Muscle layer of colon (tissue), 2 donors: ENCODE data around the gene COPG1.
A peak's percentile ranks its signal among the peaks of the same experiment; 100 is the strongest.

Experiments used
- H3K27ac ChIP-seq: one replicate; pipeline ENCODE4 v1.7.0; 2013; ENCODE audit warnings: low read depth, mild to moderate bottlenecking, low read length, moderate library complexity
- H3K27me3 ChIP-seq, 2 donors: one replicate each; pipeline ENCODE4 v1.7.0; 2013; ENCODE audit warnings: low read length in 2 of 2, mild to moderate bottlenecking in 2 of 2; ENCODE audit not compliant: insufficient read depth in 2 of 2, control insufficient read depth in 1 of 2
- H3K36me3 ChIP-seq: one replicate; pipeline ENCODE4 v1.7.0; 2013; ENCODE audit warnings: mild to moderate bottlenecking, low read length; ENCODE audit not compliant: insufficient read depth
- H3K4me1 ChIP-seq: one replicate; pipeline ENCODE4 v1.7.0; 2013; ENCODE audit warnings: mild to moderate bottlenecking, low read length; ENCODE audit not compliant: insufficient read depth
- H3K4me3 ChIP-seq, 2 donors: one replicate each; pipeline ENCODE4 v1.7.0; 2013; ENCODE audit warnings: low read length in 2 of 2, low read depth in 1 of 2, mild to moderate bottlenecking in 1 of 2, moderate library complexity in 1 of 2
- H3K9ac ChIP-seq: one replicate; pipeline ENCODE4 v1.7.0; 2013; ENCODE audit warnings: low read length
- H3K9me3 ChIP-seq: one replicate; pipeline ENCODE4 v1.7.0; 2013; ENCODE audit warnings: mild to moderate bottlenecking, low read length
- donor health status: abdominal sarcoma.
- donor health status: Adenocarcinoma of cecum.

The COPG1 gene

GRCh38 chr3:129310111-129311011, 61.0 kb downstream of the COPG1 start:
- H3K36me3 ChIP-seq = no peaks in the 10 kb centered on the region
- H3K9me3 ChIP-seq = no peaks in the 10 kb centered on the region
- H3K4me3 ChIP-seq = no peak overlapping the region
- H3K9ac ChIP-seq = no peak overlapping the region
- no peaks in the 10 kb centered on the region for H3K27me3 ChIP-seq
- peaks cover 11% of the 10 kb centered on the region for H3K4me1 ChIP-seq
- no peak overlapping the region for H3K27ac ChIP-seq

GRCh38 chr3:129311054-129311902, 61.9 kb downstream of the COPG1 start:
- Histone ChIP-seq H3K4me1 (peaks cover 11% of the 10 kb centered on the region), H3K36me3 (no peaks in the 10 kb centered on the region), H3K9me3 (no peaks in the 10 kb centered on the region), H3K9ac (no peak overlapping the region), H3K4me3 (no peak overlapping the region), H3K27me3 (no peaks in the 10 kb centered on the region), H3K27ac (no peak overlapping the region)

- Histone ChIP-seq H3K27ac (no peak overlapping the region), H3K36me3 (no peaks in the 10 kb centered on the region), H3K9ac (no peak overlapping the region), H3K27me3 (no peaks in the 10 kb centered on the region), H3K4me3 (no peak overlapping the region), H3K9me3 (no peaks in the 10 kb centered on the region), H3K4me1 (peaks cover 13% of the 10 kb centered on the region)
Observed at GRCh38 chr3:129312021-129312639, 62.7 kb downstream of the COPG1 start.

GRCh38 chr3:129312671-129313414, 63.4 kb downstream of the COPG1 start:
- Histone ChIP-seq H3K36me3 (no peaks in the 10 kb centered on the region), H3K4me3 (no peak overlapping the region), H3K27me3 (no peaks in the 10 kb centered on the region), H3K4me1 (peaks cover 17% of the 10 kb centered on the region), H3K27ac (no peak overlapping the region), H3K9me3 (no peaks in the 10 kb centered on the region), H3K9ac (no peak overlapping the region)

- no peak overlapping the region for H3K4me3 ChIP-seq
- no peak overlapping the region for H3K9ac ChIP-seq
- no peaks in the 10 kb centered on the region for H3K36me3 ChIP-seq
- H3K9me3 ChIP-seq = no peaks in the 10 kb centered on the region
- H3K27ac ChIP-seq = no peak overlapping the region
- no peaks in the 10 kb centered on the region for H3K27me3 ChIP-seq
- H3K4me1 ChIP-seq = peaks cover 17% of the 10 kb centered on the region
Observed at GRCh38 chr3:129313415-129313664, 63.9 kb downstream of the COPG1 start.

- Histone ChIP-seq H3K4me1 (peaks cover 17% of the 10 kb centered on the region), H3K36me3 (no peaks in the 10 kb centered on the region), H3K4me3 (peak overlapping the region in 1 of 2 donors; percentile 85), H3K27ac (peak overlapping the region; percentile 98), H3K27me3 (no peaks in the 10 kb centered on the region), H3K9ac (peak overlapping the region; percentile 64), H3K9me3 (no peaks in the 10 kb centered on the region)
Observed at GRCh38 chr3:129313665-129314385, 64.4 kb downstream of the COPG1 start.

- Histone ChIP-seq H3K9me3 (no peaks in the 10 kb centered on the region), H3K4me3 (peak overlapping the region; percentile 85 to 98), H3K36me3 (no peaks in the 10 kb centered on the region), H3K9ac (peak overlapping the region; percentile 64), H3K4me1 (peaks cover 17% of the 10 kb centered on the region), H3K27me3 (no peaks in the 10 kb centered on the region), H3K27ac (peak overlapping the region; percentile 98)
Observed at GRCh38 chr3:129314386-129315222, 65.2 kb downstream of the COPG1 start.

GRCh38 chr3:129315223-129315997, 66.0 kb downstream of the COPG1 start:
- peak overlapping the region; percentile 98 for H3K27ac ChIP-seq
- H3K4me3 ChIP-seq = peak overlapping the region; percentile 85 to 98
- H3K9ac ChIP-seq = peak overlapping the region; percentile 64
- no peaks in the 10 kb centered on the region for H3K27me3 ChIP-seq
- no peaks in the 10 kb centered on the region for H3K9me3 ChIP-seq
- no peaks in the 10 kb centered on the region for H3K36me3 ChIP-seq
- H3K4me1 ChIP-seq = peaks cover 17% of the 10 kb centered on the region

- H3K27ac ChIP-seq = peak overlapping the region; percentile 98
- H3K9ac ChIP-seq = no peak overlapping the region
- no peaks in the 10 kb centered on the region for H3K27me3 ChIP-seq
- peak overlapping the region; percentile 85 to 98 for H3K4me3 ChIP-seq
- H3K9me3 ChIP-seq = no peaks in the 10 kb centered on the region
- H3K4me1 ChIP-seq = peaks cover 17% of the 10 kb centered on the region
- peaks cover 5% of the 10 kb centered on the region for H3K36me3 ChIP-seq
Observed at GRCh38 chr3:129315998-129316247, 66.5 kb downstream of the COPG1 start.
